ENCODE results near the gene EML4. TPM values are rescaled to one million over a fixed set of nuclear protein-coding genes. Genes with fewer than 3 reads are reported as not detected.

The EML4 gene
- total RNA-seq, 4 donors from 2014 or later, result 11.6 to 29.8 (median 22.4) TPM

DNA sequence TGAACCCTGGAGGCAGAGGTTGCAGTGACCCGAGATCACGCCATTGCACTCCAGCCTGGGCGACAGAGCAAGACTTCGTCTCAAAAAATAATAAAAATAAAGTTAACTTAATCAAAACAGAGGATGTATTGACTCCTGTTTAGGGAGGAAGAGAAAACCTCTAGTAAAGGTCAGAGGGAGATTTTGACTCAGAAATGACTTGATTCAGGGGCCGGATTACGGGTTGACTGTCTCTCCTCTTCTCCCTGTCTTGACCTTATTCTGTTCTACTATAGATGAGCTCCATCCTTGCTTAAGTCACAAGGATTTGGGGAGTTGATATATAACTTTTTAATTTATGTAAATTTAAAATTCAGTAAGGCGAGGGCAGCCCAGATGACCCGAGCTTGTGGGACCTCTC, 120.9 kb downstream of the EML4 start:
- H3K27me3 ChIP-seq, result no peaks in the 10 kb centered on the region
- peaks cover 0 to 74% (median 0%) of the 10 kb centered on the region in 3 donors for H3K36me3 ChIP-seq
- DNase-seq, result no peak
- 91 to 92% methylated on average over 8 of the region's 8 CpGs for WGBS, 2 donors
- TF ChIP-seq POLR2A (IDR thresholded peaks at IDR 0.05) (no peak), CTCF (IDR thresholded peaks at IDR 0.05) (no peak)
- no peak overlapping the region for H3K27ac ChIP-seq
- intact Hi-C loops (cut with DNase I), result no loop called here
- H3K9me3 ChIP-seq, result no peaks in the 10 kb centered on the region
- no peaks in the 10 kb centered on the region for H3K4me1 ChIP-seq
- H3K4me3 ChIP-seq, result no peak overlapping the region

DNA sequence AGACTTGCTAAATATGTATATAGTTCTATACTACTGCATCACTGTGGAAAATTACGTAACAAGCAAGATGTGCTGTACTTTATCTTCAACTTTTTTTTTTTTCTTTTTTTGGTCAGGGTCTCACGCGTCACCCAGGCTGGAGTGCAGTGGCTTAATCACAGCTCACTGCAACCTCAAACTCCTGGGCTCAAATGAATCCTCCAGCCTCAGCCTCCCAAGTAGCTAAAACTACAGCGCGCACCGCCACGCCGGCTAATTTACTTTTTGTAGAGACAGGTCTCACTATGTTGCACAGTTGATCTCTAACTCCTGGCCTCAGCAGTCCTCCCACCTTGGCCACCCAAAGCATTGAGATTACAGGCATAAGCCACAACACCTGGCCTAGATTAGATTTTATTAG, 123.9 kb downstream of the EML4 start:
- TF ChIP-seq CTCF (IDR thresholded peaks at IDR 0.05) (no peak), POLR2A (IDR thresholded peaks at IDR 0.05) (no peak)
- Histone ChIP-seq H3K27me3 (no peaks in the 10 kb centered on the region), H3K4me1 (peaks cover 0 to 6% (median 0%) of the 10 kb centered on the region in 3 donors), H3K4me3 (no peak overlapping the region), H3K9me3 (no peaks in the 10 kb centered on the region), H3K27ac (no peak overlapping the region), H3K36me3 (peaks cover 0 to 71% (median 0%) of the 10 kb centered on the region in 3 donors)
- 98 to 99% methylated on average over 8 of the region's 8 CpGs for WGBS, 2 donors
- intact Hi-C loops (cut with DNase I), result no loop called here
- no peak for DNase-seq

- 58 to 81% methylated on average over 2 of the region's 2 CpGs for whole genome bisulfite sequencing, 2 donors
Observed at GRCh38 chr2:42296226-42296625, 127.1 kb downstream of the EML4 start.

GRCh38 chr2:42297322-42297936, 128.3 kb downstream of the EML4 start:
- WGBS, 2 donors, result 81 to 86% methylated on average over 2 of the region's 2 CpGs
- peaks cover 0 to 11% (median 0%) of the 10 kb centered on the region in 3 donors for H3K4me1 ChIP-seq
- TF ChIP-seq POLR2A (IDR thresholded peaks at IDR 0.05) (no peak), CTCF (IDR thresholded peaks at IDR 0.05) (no peak)
- no peaks in the 10 kb centered on the region for H3K27me3 ChIP-seq
- H3K27ac ChIP-seq, result peak overlapping the region in 1 of 4 donors; percentile 4
- DNase-seq, result no peak
- no peak overlapping the region for H3K4me3 ChIP-seq
- no peaks in the 10 kb centered on the region for H3K9me3 ChIP-seq
- peaks cover 0 to 71% (median 0%) of the 10 kb centered on the region in 3 donors for H3K36me3 ChIP-seq
- intact Hi-C loops (cut with DNase I), result no loop called here

More at GRCh38 chr2:42296226-42296625, 127.1 kb downstream of the EML4 start:
- Histone ChIP-seq H3K4me1 (peaks cover 0 to 11% (median 0%) of the 10 kb centered on the region in 3 donors), H3K4me3 (no peak overlapping the region), H3K27ac (no peak overlapping the region), H3K9me3 (no peaks in the 10 kb centered on the region), H3K27me3 (no peaks in the 10 kb centered on the region), H3K36me3 (peaks cover 0 to 71% (median 0%) of the 10 kb centered on the region in 3 donors)
- no peak for DNase-seq
- intact Hi-C loops (cut with DNase I), result no loop called here
- TF ChIP-seq CTCF (IDR thresholded peaks at IDR 0.05) (no peak), POLR2A (IDR thresholded peaks at IDR 0.05) (no peak)

DNA sequence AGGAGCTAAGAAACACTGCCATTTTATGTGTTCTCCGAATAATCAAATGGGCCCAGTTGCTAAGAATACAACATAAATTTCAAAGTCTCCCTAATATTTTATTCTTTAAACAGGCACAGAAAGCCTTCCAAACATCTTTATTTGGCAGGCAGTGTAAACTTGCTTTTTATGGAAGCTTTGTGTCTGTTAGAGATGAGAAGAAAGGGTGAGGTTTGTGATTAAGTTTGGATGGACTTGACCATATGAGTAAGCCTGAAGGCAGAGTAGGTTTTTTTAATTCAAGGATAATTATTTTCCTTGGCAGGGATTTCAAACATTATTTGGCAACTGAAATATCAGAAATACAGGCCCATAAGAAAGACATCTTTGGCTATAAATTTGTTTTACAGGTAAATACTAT, 129.0 kb downstream of the EML4 start:
- Histone ChIP-seq H3K36me3 (peaks cover 0 to 73% (median 0%) of the 10 kb centered on the region in 3 donors), H3K9me3 (no peaks in the 10 kb centered on the region), H3K4me3 (no peak overlapping the region), H3K27ac (peak overlapping the region in 1 of 4 donors; percentile 4), H3K27me3 (no peaks in the 10 kb centered on the region), H3K4me1 (peaks cover 0 to 11% (median 0%) of the 10 kb centered on the region in 3 donors)
- DNase-seq, result no peak
- 36 to 57% methylated on average over 1 of the region's 1 CpG for WGBS, 2 donors
- intact Hi-C loops (cut with DNase I), result no loop called here
- TF ChIP-seq POLR2A (IDR thresholded peaks at IDR 0.05) (no peak), CTCF (IDR thresholded peaks at IDR 0.05) (no peak)
